GM19395 (cell line): ENCODE results near the gene SELENOF.

Experiments used
- ATAC-seq: cut with Tn5 transposase; IDR thresholded peaks from one replicate; pipeline ENCODE4 v1.9.1; 2021; ENCODE audit warnings: mild to moderate bottlenecking, moderate library complexity; ENCODE audit not compliant: unreplicated experiment

Gene SELENOF

GRCh38 chr1:86913896-86914600 is at the start of gene SELENOF:
Gene SELENOF, minus strand, starts transcription at chr1:86914126. Its CDS starts 15 bp downstream, at chr1:86914111.
- ATAC-seq: peak; percentile 83

- no peak for ATAC-seq
These were observed 46.6 kb upstream of the SELENOF start for GRCh38 chr1:86960548-86960947.

- ATAC-seq: no peak
These were observed 43.3 kb upstream of the SELENOF start for GRCh38 chr1:86957221-86957620.

- no peak for ATAC-seq
These were observed 42.3 kb upstream of the SELENOF start for GRCh38 chr1:86956221-86956620.

GRCh38 chr1:86955678-86956077 is 41.8 kb upstream of the SELENOF start:
- ATAC-seq: no peak

- no peak for ATAC-seq
These were observed 39.2 kb upstream of the SELENOF start for GRCh38 chr1:86953167-86953566.

- no peak for ATAC-seq
These were observed 37.5 kb upstream of the SELENOF start for GRCh38 chr1:86951430-86951829.

GRCh38 chr1:86950712-86951419 is 36.9 kb upstream of the SELENOF start:
- no peak for ATAC-seq

- ATAC-seq: no peak
These were observed 34.3 kb upstream of the SELENOF start for GRCh38 chr1:86948212-86948611.

GRCh38 chr1:86942743-86943142 is 28.8 kb upstream of the SELENOF start:
- no peak for ATAC-seq

- no peak for ATAC-seq
These were observed 28.1 kb upstream of the SELENOF start for GRCh38 chr1:86942042-86942441.

- no peak for ATAC-seq
These were observed 26.7 kb upstream of the SELENOF start for GRCh38 chr1:86940599-86940998.

- ATAC-seq: no peak
These were observed 25.5 kb upstream of the SELENOF start for GRCh38 chr1:86939406-86939805.

- no peak for ATAC-seq
These were observed 24.9 kb upstream of the SELENOF start for GRCh38 chr1:86938855-86939254.

- no peak for ATAC-seq
These were observed 24.5 kb upstream of the SELENOF start for GRCh38 chr1:86938450-86938849.

GRCh38 chr1:86933562-86934377 is 19.8 kb upstream of the SELENOF start:
- no peak for ATAC-seq

GRCh38 chr1:86933051-86933450 is 19.1 kb upstream of the SELENOF start:
- no peak for ATAC-seq

- ATAC-seq: no peak
These were observed 14.9 kb upstream of the SELENOF start for GRCh38 chr1:86928819-86929218.

GRCh38 chr1:86926883-86927282 is 13.0 kb upstream of the SELENOF start:
- no peak for ATAC-seq

GRCh38 chr1:86925742-86926141 is 11.8 kb upstream of the SELENOF start:
- no peak for ATAC-seq

GRCh38 chr1:86924324-86924960 is 10.5 kb upstream of the SELENOF start:
- no peak for ATAC-seq
